Dedifferentiated amniotic fluid mesenchymal stem cell (primary cell): ENCODE measurements around the gene RNF103.
"Not testable (repeated sequence)": the region's sequence is repeated elsewhere in the genome, so short reads cannot be mapped to it uniquely, and the experiment has no call there.

Source experiments
- DNase-seq: peaks from one replicate; pipeline ENCODE4 v3.0.0-alpha.2; 2016; ENCODE audit errors: extremely low spot score

Gene RNF103

GRCh38 chr2:86625096-86625495 is 1.4 kb upstream of the RNF103 start:
- DNase-seq: no peak

DNA sequence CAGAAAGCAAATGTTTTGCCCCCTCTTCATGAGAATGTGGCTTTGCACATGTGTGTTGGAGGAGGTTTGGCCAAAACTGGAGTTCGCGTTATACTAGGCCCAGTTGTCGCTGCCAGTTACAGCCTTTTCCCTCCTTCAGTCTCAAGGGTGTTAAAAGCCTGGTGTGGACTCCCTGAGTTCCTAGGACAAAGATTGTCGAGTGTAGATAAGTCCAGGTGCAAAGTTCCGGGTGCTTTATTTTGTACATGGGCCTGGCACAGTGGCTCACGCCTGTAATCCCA is 542 bp upstream of the RNF103 start:
- no peak for DNase-seq

DNA sequence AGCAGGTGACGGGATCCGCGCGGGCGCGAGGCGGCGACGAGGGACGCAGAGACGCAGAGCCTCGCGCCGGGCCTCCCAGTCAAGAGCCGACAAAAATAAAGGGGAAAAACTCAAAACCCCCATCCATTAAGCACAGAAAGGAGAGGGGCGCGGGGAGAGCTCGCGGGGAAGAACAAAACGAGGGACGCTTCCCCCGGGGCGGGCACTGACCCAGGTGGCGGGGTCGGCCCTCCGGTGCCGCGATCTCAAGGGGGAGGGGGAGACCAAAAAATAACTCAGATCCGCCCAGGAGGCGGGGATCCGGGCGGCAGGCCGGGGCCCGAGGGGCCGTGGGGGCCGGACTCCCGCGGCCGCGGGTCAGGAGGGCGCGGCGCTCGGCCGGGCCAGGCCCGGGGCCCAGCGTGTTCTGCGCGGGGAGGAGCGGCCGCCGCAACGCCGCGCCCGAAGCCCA is 597 bp downstream of the RNF103 start:
- no peak for DNase-seq

DNA sequence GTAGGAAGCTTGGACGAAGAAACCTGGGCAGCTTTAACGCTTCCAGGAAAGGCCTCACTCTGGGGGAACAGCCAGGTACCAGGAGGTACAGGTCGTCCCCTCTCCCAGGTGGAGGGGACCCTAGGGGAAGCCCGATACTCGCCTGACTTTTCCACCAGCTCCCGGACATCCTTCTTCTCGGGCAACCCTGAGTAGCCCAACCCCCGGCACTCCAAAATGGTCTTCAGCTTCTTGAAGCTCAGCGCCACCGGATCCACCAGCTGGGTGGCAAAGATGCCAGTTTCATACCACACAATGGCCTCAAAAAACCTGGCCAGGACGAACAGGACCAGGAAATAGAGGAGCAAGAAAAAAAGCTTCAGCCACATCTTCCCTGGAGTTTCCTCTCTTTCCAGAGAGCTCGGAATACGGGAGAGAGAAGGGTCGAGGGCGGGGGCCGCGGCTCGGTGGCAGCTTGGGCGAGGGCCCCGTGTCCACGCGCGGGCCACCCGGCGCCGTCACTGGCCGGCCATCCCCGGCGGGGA is 1.1 kb downstream of the RNF103 start:
- no peak for DNase-seq

- DNase-seq: peak; percentile 17
Observed at GRCh38 chr2:86621280-86621943, 2.3 kb downstream of the RNF103 start.

DNA sequence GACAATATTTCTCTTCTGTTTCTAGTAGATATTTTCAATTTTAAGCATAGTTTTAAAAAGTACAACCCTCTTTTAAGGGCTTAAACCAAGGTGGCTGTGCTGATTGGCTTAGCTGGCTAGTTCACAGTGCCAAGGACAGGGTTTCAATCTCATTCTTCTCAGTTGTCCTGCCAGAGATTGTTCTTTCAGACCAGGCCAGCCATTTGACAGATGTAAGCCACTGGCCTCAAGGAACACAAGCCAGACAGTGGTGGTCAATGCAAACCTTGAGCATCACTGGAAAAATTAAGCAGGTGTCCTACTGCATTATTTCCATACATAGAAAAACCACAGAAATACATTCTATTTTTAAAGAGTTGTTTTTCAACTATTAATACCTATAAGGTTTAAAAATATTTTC is 5.9 kb downstream of the RNF103 start:
- no peak for DNase-seq

DNA sequence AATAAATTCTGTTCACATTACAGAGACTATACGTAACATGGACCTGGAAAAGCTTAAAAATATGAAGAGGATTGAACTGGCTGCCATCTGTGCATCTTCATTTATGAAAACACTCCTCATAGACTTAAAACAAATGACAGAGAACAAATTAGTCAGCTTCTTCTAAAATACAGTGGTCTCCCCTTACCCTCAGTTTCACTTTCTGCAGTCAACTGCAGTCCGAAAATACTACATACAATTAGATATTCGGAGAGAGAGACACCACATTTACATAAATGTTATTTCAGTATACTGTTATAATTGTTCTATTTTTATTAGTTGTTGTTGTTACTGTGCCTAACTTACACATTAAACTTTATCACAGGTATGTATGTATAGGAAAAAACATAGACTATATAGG is 6.5 kb downstream of the RNF103 start:
- no peak for DNase-seq

- DNase-seq: no peak
Observed at GRCh38 chr2:86616502-86616901, 7.2 kb downstream of the RNF103 start.

DNA sequence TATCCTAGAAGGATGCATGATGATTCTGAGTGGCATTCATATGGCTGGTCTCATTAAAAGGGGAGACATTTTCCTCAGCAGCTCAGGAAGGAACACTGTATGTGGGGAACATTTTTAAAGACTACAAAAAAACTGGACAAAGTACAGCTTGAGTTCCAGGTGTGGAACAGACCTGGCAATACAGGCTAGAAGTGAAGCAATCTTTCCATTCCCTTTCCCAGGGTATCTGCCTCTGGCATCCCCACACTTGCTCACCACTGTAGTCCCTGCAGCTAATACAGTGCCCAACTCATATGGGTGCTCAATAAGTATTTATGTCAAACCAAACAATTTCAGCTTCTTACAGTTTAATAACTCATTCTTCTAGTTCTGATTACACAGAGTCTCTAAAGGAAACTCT is 8.1 kb downstream of the RNF103 start:
- no peak for DNase-seq

DNA sequence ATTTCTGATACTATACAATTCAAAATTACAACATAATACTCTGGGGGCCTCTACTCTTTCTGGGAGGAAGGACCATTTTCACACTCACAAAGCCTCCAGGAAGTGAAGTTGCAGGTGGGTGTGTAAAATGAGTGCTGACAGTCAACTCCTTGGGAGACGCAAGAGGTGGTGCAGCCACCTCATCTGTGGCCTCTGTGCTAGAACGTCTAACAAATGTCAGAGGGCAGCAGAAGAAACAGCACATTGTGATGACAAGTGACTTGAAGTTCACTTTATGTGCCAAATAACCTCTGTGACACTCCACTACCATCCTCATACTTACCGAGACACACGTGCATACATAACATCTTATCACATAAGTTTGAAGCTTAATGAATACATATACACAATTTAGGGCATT is 10.2 kb downstream of the RNF103 start:
- no peak for DNase-seq

DNA sequence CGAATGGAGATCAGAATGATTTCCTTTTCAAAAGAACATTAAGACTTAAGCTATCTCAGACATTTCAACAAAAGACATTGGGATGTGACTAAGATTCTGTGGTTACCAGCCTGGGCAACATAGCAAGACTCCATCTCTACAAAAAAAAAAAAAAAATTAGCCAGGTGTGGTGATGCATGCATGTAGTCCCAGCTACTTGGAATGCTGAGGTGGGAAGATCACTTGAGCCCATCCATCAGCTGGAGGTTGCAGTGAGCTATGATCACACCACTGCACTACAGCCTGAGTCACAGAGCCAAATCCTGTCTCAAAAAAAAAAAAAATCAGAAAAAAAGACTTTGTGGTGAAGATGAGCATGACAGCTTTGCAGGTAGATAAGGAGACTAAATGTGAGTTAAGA is 12.8 kb downstream of the RNF103 start:
- DNase-seq: no peak

DNA sequence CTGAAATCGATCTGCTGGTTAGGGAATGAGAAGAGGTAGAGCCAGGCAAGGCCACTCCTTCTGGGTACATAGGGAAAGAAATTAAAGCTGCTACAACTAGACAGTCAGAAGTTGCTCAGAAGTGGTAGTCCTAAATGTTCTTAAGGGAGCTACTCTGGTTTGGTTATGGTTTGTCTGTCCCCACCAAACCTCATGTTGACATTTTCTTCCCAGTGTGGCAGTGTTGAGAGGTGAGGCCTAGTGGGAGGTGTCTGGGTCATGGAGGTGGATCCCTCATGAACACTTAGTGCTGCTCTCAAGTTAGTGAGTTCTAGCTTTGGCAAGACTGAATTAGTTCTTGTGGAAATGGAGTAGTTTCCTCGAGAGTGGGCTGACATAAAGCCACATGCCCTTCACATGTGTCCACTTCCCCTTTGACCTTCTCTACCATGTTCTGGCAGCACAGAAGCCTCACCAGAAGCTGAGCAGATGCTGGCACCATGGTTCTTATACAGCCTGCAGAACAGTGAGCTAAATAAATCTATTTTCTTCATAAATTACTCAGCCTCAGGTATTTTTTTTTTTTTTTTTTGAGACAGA is 14.7 kb downstream of the RNF103 start:
- no peak for DNase-seq

- no peak for DNase-seq
Observed at GRCh38 chr2:86603905-86604304, 19.8 kb downstream of the RNF103 start.

GRCh38 chr2:86598966-86599365 is 24.7 kb downstream of the RNF103 start:
- no peak for DNase-seq

DNA sequence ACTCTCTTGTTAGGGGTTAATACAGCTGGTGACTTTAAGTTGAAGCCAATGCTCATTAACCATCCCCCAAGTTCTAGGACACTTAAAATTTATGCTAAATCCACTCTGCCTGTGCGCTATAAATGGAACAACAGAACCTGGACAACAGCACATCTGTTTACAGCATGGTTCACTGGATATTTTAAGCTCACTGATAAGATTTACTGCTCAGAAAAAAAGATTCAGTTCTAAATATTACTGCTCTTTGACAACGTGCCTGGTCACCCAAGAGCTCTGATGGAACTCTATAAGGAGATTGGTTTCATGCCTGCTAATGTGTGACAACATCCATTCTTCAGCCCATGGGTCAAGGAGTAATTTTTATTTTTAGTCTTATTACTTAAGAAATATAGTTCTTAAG is 27.5 kb downstream of the RNF103 start:
- no peak for DNase-seq

DNA sequence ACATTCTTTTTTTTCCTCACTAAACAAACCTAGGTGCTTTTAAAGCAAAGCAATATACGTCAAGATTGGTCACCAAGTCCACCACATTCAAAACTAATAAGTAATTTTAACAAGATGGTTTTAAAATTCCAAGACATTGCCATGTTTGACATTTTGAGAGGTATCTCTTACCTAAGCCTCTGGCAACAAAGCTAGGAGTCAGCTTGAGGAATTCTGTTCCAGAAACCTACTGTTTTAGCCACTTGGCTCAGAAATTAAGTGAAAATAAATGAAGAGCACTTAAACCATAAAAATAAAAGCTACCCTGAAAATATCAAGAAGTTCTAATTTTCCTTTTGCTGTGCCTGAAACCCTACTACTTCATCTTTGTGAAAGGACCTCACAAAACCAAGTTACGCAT is 30.4 kb downstream of the RNF103 start:
- DNase-seq: no peak

DNA sequence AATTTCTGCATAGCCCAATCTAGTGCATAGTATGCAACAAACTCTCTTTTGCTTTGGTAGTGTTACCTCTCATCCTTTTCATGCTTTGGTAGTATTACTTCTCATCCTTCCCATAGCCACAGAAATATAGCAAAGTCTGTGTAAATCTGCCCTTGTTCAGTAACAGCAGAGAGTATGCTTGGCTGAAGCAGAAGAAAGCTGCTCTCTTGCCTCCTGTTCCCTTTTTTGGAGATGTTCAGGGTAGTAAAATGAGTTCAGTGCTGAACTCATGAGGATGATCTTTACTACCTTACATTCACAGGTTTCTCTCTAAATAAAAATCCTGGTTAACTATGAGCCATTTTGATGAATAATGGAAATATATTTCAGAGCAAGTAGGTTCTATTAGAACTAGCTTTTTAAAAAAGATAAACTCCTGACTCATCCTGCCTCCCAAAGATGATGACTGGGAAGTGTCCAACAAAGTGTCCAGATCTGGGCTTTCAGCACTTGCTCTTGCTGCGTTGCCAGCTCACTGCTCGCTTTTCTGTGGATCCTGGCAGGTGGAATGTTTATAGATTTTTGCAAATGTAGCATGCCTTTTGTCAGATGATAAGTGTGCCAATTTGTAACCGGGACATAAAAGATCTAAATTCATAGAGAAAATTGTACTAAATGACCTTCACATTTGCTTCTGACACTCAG is 31.0 kb downstream of the RNF103 start:
- DNase-seq: no peak

GRCh38 chr2:86589701-86590100 is 34.0 kb downstream of the RNF103 start:
- not testable (repeated sequence) for DNase-seq

DNA sequence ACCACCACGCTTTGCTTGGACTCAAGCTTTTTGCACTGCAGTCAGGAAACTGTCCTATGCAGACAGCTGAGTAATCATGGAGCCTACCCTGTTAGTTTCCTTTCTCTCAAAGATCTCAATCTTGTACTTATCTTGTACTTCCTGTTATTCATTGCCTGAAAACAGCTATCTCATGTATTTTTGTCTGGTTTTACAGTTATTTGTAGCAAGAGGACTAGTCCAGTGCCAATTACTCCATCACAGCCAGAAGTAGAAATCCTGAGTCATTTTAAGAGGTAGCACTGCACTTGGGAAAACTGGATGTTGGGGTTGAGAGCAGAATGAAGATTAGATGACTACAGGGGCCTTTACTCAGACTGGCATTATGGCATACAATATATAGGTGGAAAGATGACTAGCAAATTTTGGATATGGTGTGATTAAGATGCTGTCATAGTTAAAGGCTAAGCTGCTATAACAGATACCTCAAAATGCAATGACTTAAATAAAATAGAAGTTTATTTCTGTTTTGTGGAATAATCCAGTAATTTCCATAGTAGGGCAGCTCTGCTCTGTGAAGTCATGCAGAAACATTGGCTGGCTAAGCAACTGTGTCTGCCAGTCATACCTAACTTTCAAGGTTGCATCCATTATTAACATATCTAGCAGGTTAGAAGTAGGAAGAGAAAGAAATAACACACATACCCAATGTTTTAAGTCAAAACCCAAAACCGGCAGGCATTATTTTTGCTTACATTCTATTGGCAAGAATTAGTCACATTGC is 39.3 kb downstream of the RNF103 start:
- DNase-seq: no peak

DNA sequence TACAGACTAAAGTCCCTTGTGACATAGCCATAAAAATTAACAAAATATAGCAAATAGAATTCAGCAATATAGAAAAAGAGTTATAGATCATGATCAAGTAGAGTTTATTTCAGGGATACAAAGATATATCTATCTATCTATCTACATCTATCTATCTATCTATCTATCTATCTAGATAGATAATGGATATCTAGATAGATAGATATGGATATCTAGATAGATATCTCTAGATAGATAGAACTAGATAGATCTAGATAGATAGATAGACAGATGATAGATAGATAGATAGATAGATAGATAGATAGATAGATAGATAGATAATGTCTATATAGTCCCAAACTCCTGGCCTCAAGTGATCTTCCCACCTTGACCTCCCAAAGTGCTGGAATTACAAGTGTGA is 43.1 kb downstream of the RNF103 start:
- no peak for DNase-seq

DNA sequence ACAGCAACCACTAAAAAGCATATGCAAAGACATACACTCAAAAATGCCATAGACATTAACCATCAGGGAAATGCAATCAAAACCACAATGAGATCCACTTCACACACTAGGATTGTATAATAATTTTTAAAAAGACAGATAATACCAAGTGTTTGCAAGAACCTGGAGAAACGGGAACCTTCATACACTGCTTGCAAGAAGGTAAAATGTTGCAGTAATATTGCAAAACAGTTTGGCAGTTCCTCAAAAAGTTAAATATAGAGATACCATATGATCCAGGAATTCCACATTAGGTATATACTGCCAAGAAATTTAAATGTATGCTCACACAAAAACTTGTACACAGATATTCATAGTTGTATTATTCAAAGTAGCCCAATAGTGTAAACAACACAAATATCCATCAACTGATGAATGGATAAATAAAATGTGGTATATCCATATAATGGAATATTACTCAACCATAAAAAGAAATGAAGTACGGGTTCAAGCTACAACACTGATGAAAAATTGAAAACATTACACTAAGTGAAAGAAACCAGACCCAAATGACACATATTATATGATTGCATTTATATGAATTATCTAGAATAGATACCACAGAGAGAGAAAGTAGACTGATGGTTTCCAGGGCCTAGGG is 45.7 kb downstream of the RNF103 start:
- no peak for DNase-seq

- no peak for DNase-seq
Observed at GRCh38 chr2:86570059-86570458, 53.6 kb downstream of the RNF103 start.
